ENCODE data around the gene PTBP1. TPM values are rescaled to one million over a fixed set of nuclear protein-coding genes. Genes with fewer than 3 reads are reported as not detected.
"Not testable (repeated sequence)": the region's sequence is repeated elsewhere in the genome, so short reads cannot be mapped to it uniquely, and the experiment has no call there.

The PTBP1 gene
- total RNA-seq, 1 donor from 2014 or later: 56.0 TPM

- ATAC-seq (ENCODE audit: poor library complexity) (peak; percentile 26), DNase-seq (peak; percentile 61)
- intact Hi-C loops (cut with DNase I): no loop called here
Observed at GRCh38 chr19:843180-843835, 46.1 kb downstream of the PTBP1 start.

- intact Hi-C loops (cut with DNase I): no loop called here
Observed at GRCh38 chr19:843836-844545, 46.7 kb downstream of the PTBP1 start.

GRCh38 chr19:844546-844971 is 47.3 kb downstream of the PTBP1 start:
- DNase-seq (no peak), ATAC-seq (ENCODE audit: poor library complexity) (no peak)
- intact Hi-C loops (cut with DNase I): no loop called here

More at GRCh38 chr19:843836-844545, 46.7 kb downstream of the PTBP1 start:
- DNase-seq (no peak), ATAC-seq (ENCODE audit: poor library complexity) (no peak)

- intact Hi-C loops (cut with DNase I): no loop called here
- ATAC-seq (ENCODE audit: poor library complexity): no peak
Observed at GRCh38 chr19:845707-846521, 48.7 kb downstream of the PTBP1 start.

GRCh38 chr19:848386-848921 is 51.2 kb downstream of the PTBP1 start:
- ATAC-seq (ENCODE audit: poor library complexity) (peak; percentile 26), DNase-seq (peak; percentile 72)
- intact Hi-C loops (cut with DNase I): no loop called here

More at GRCh38 chr19:845707-846521, 48.7 kb downstream of the PTBP1 start:
- DNase-seq: no peak

- ATAC-seq (ENCODE audit: poor library complexity); intact Hi-C loops (cut with DNase I): not testable (repeated sequence)
Observed at GRCh38 chr19:849195-849594, 51.9 kb downstream of the PTBP1 start.

GRCh38 chr19:850221-850978 is 53.1 kb downstream of the PTBP1 start:
- DNase-seq (peak; percentile 96), ATAC-seq (ENCODE audit: poor library complexity) (peak; percentile 86)
- intact Hi-C loops (cut with DNase I): no loop called here

More at GRCh38 chr19:849195-849594, 51.9 kb downstream of the PTBP1 start:
- not testable (repeated sequence) for DNase-seq

GRCh38 chr19:850979-851335 is 53.7 kb downstream of the PTBP1 start:
- ATAC-seq (ENCODE audit: poor library complexity) (no peak), DNase-seq (no peak)
- intact Hi-C loops (cut with DNase I): no loop called here

GRCh38 chr19:852136-853013 is 55.1 kb downstream of the PTBP1 start, which contains the start of gene ELANE:
ELANE (plus strand) TSS chr19:852303; CDS start chr19:852329, 26 bp downstream.
- DNase-seq (no peak), ATAC-seq (ENCODE audit: poor library complexity) (no peak)
- intact Hi-C loops (cut with DNase I): no loop called here

- intact Hi-C loops (cut with DNase I): no loop called here
- no peak for DNase-seq
- ATAC-seq (ENCODE audit: poor library complexity): no peak
Observed at GRCh38 chr19:853014-853585, 55.8 kb downstream of the PTBP1 start.

GRCh38 chr19:853614-854220 is 56.5 kb downstream of the PTBP1 start:
- intact Hi-C loops (cut with DNase I); ATAC-seq (ENCODE audit: poor library complexity); DNase-seq: not testable (repeated sequence)

GRCh38 chr19:854549-854948 is 57.3 kb downstream of the PTBP1 start:
- no peak for DNase-seq
- intact Hi-C loops (cut with DNase I): no loop called here
- ATAC-seq (ENCODE audit: poor library complexity): no peak

GRCh38 chr19:855142-855541 is 57.9 kb downstream of the PTBP1 start:
- ATAC-seq (ENCODE audit: poor library complexity) (no peak), DNase-seq (no peak)
- intact Hi-C loops (cut with DNase I): loop anchor here (5.0 kb wide), 1 partner anchor 67 kb away; no protein-coding TSS in a partner anchor

GRCh38 chr19:855566-856120 is 58.4 kb downstream of the PTBP1 start:
- intact Hi-C loops (cut with DNase I): loop anchor here (5.0 kb wide), 1 partner anchor 67 kb away; no protein-coding TSS in a partner anchor
- no peak for ATAC-seq (ENCODE audit: poor library complexity)
- DNase-seq: no peak

GRCh38 chr19:858284-858683 is 61.0 kb downstream of the PTBP1 start:
- ATAC-seq (ENCODE audit: poor library complexity): no peak
- intact Hi-C loops (cut with DNase I): loop anchor here (5.0 kb wide), 1 partner anchor 64 kb away; no protein-coding TSS in a partner anchor
- DNase-seq: no peak

Measured in Right ventricle myocardium superior (tissue), 1 donor.